ENCODE results near the gene PRKAA1. TPM values are rescaled to one million over a fixed set of nuclear protein-coding genes. Genes with fewer than 3 reads are reported as not detected.
A peak's percentile ranks its signal among the peaks of the same experiment; 100 is the strongest.
"Not testable (repeated sequence)": the region's sequence is repeated elsewhere in the genome, so short reads cannot be mapped to it uniquely, and the experiment has no call there.

Gene PRKAA1
- total and polyA plus RNA-seq, 4 experiments from 2014 or later: 51.7 to 120 (median 86.1) TPM

DNA sequence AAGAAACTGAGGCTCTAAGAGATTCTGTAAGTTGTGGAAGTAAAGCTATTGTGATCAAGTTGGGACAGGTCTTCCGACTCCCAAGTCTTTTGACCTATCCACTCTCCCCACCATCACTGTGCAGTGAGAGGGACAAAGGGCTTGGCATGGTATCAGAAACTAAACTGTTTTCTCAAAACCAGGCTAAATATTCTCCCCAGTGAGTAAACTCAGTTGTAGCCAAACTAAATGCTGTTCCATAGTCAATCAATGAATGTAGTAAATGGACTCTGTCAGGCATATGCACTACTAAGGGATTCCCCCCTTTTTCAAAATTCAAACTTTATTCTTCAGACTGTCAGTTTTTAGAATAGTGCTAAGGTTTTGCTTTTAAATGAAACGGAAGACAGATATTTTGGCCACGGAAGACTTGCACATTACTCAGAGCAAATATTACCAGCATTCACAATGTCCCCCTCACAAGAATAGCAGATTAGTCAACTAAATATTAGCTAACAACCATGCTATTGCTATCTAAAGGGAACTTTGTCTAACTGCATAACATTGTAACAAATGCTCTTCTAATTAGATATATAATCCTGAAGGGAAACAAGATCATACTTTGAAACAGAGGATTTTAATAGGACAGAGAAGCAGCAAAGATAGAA is 7.1 kb downstream of the PRKAA1 start:
- ChIA-PET POLR2A (ENCODE audit: partially characterized antibody) (interaction anchor here (0.7 kb wide), 1 partner anchor 21 kb away, joined by 3 read pairs; no protein-coding TSS in a partner anchor), CTCF (ENCODE audit: partially characterized antibody) (no interaction called here)
- peaks cover 59% of the 10 kb centered on the region for H3K4me1 ChIP-seq (ENCODE audit: insufficient read depth, low read length)

DNA sequence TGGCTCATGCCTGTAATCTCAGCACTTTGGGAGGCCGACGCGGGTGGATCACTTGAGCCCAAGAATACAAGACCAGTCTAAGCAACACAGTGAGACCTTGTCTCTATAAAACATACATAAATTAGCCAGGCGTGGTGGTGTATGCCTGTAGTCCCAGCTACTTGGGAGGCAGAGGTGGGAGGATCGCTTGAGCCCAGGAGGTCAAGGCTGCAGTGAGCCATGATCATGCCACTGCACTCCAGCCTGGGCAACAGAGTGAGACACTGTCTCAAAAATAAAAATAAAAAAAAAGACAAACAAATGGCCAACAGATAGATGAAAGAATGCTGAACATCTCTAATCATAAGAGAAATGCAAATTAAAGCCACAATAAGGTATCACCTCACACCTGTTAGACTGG is 9.2 kb downstream of the PRKAA1 start:
- POLR2A ChIA-PET (ENCODE audit: partially characterized antibody); H3K36me3 ChIP-seq (ENCODE audit: insufficient read depth, low read length); DNase-seq; H3K9me3 Mint-ChIP-seq; CTCF ChIA-PET (ENCODE audit: partially characterized antibody); H3K4me3 ChIP-seq (ENCODE audit: low read length in 2 of 2); intact Hi-C loops (cut with micrococcal nuclease); H3K9me3 ChIP-seq (ENCODE audit: control insufficient read depth in 1 of 2, low read length in 2 of 2); H3K27ac ChIP-seq (ENCODE audit: low read depth, low read length); H3K27me3 Mint-ChIP-seq; H3K27me3 ChIP-seq (ENCODE audit: insufficient read depth, low read length): not testable (repeated sequence)
- Mint-ChIP-seq H3K27ac (peak overlapping the region in 1 of 7 donors; percentile 15), H3K4me1 (peaks cover 37 to 83% (median 64%) of the 10 kb centered on the region in 4 donors), H3K4me3 (peak overlapping the region in 1 of 8 donors; percentile 3), H3K36me3 (peaks cover 22 to 25% of the 10 kb centered on the region in 2 donors)
- peaks cover 70% of the 10 kb centered on the region for H3K4me1 ChIP-seq (ENCODE audit: insufficient read depth, low read length)

More for the DNA sequence above, 7.1 kb downstream of the PRKAA1 start:
- Histone ChIP-seq H3K27ac (ENCODE audit: low read depth, low read length) (no peak overlapping the region), H3K9me3 (ENCODE audit: control insufficient read depth in 1 of 2, low read length in 2 of 2) (no peaks in the 10 kb centered on the region), H3K27me3 (ENCODE audit: insufficient read depth, low read length) (no peaks in the 10 kb centered on the region), H3K4me3 (ENCODE audit: low read length in 2 of 2) (no peak overlapping the region), H3K36me3 (ENCODE audit: insufficient read depth, low read length) (no peaks in the 10 kb centered on the region)
- H3K36me3 Mint-ChIP-seq: peaks cover 28 to 33% of the 10 kb centered on the region in 2 donors
- peak overlapping the region in 3 of 8 donors; percentile 0 to 35 (median 0) for H3K4me3 Mint-ChIP-seq
- peak overlapping the region in 3 of 7 donors; percentile 7 to 59 (median 8) for H3K27ac Mint-ChIP-seq
- DNase-seq: no peak
- peaks cover 43 to 88% (median 67%) of the 10 kb centered on the region in 4 donors for H3K4me1 Mint-ChIP-seq
- intact Hi-C loops (cut with micrococcal nuclease): no loop called here
- no peaks in the 10 kb centered on the region for H3K27me3 Mint-ChIP-seq
- peaks cover 0 to 5% (median 0%) of the 10 kb centered on the region in 8 donors for H3K9me3 Mint-ChIP-seq

DNA sequence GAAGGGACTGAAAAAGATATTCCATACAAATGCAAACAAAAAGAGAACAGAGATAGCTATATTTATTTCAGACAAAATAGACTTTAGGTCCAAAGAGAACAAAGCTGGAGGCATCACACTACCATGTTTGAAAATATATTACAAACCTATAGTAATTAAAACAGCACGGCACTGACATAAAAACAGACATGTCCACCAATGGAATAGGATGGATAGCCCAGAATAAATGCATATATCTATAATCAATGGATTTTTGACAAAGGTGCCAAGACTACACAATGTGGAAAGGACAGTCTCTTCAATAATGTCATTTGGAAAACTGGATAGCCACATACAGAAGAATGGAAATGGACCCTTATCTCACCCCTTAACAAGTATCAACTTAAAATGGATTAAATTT is 10.2 kb downstream of the PRKAA1 start:
- Histone ChIP-seq H3K27ac (ENCODE audit: low read depth, low read length) (no peak overlapping the region), H3K4me1 (ENCODE audit: insufficient read depth, low read length) (peaks cover 67% of the 10 kb centered on the region), H3K4me3 (ENCODE audit: low read length in 2 of 2) (no peak overlapping the region), H3K9me3 (ENCODE audit: control insufficient read depth in 1 of 2, low read length in 2 of 2) (no peaks in the 10 kb centered on the region), H3K27me3 (ENCODE audit: insufficient read depth, low read length) (no peaks in the 10 kb centered on the region), H3K36me3 (ENCODE audit: insufficient read depth, low read length) (no peaks in the 10 kb centered on the region)
- intact Hi-C loops (cut with micrococcal nuclease): no loop called here
- ChIA-PET CTCF (ENCODE audit: partially characterized antibody) (interaction anchor here (2.1 kb wide), 1 partner anchor 11 kb away, joined by 6 read pairs; no protein-coding TSS in a partner anchor), POLR2A (ENCODE audit: partially characterized antibody) (interaction anchor here (0.6 to 1.3 kb wide), 2 partner anchors 12 to 666 kb away, joined by 3 to 4 read pairs; no protein-coding TSS in a partner anchor)
- peaks cover 22 to 25% of the 10 kb centered on the region in 2 donors for H3K36me3 Mint-ChIP-seq
- H3K27ac Mint-ChIP-seq: peak overlapping the region in 1 of 7 donors; percentile 24
- H3K4me3 Mint-ChIP-seq: peak overlapping the region in 1 of 8 donors; percentile 23
- H3K4me1 Mint-ChIP-seq: peaks cover 36 to 78% (median 59%) of the 10 kb centered on the region in 4 donors
- H3K27me3 Mint-ChIP-seq: no peaks in the 10 kb centered on the region
- no peak for DNase-seq
- H3K9me3 Mint-ChIP-seq: peaks cover 0 to 5% (median 0%) of the 10 kb centered on the region in 8 donors

DNA sequence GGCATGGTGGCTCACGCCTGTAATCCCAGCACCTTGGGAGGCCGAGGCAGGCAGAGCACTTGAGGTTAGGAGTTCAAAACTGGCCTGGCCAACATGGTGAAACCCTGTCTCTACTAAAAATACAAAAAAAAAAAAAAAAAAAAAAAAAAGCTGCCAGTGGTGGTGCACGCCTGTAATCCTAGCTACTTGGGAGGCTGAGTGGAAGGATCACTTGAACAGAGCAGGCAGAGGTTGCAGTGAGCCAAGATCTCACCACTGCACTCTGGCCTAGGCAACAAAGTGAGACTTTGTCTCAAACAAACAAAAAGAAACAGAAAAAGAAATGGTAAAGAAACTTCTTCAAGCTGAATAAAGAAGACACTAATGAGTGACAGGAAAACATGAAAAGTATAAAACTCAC is 11.5 kb downstream of the PRKAA1 start:
- DNase-seq; H3K4me3 ChIP-seq (ENCODE audit: low read length in 2 of 2); H3K9me3 ChIP-seq (ENCODE audit: control insufficient read depth in 1 of 2, low read length in 2 of 2); H3K27me3 Mint-ChIP-seq; H3K9me3 Mint-ChIP-seq; H3K36me3 ChIP-seq (ENCODE audit: insufficient read depth, low read length); intact Hi-C loops (cut with micrococcal nuclease); H3K27me3 ChIP-seq (ENCODE audit: insufficient read depth, low read length); H3K27ac ChIP-seq (ENCODE audit: low read depth, low read length): not testable (repeated sequence)
- H3K36me3 Mint-ChIP-seq: peaks cover 22 to 25% of the 10 kb centered on the region in 2 donors
- H3K4me3 Mint-ChIP-seq: peak overlapping the region in 1 of 8 donors; percentile 31
- peaks cover 42 to 83% (median 65%) of the 10 kb centered on the region in 4 donors for H3K4me1 Mint-ChIP-seq
- ChIA-PET CTCF (ENCODE audit: partially characterized antibody) (interaction anchor here (1.5 to 2.1 kb wide), 2 partner anchors 10 to 17 kb away, joined by 3 to 6 read pairs; no protein-coding TSS in a partner anchor), POLR2A (ENCODE audit: partially characterized antibody) (interaction anchor here (1.2 to 1.3 kb wide), 2 partner anchors 10 to 46 kb away, joined by 3 to 4 read pairs; no protein-coding TSS in a partner anchor)
- H3K27ac Mint-ChIP-seq: peak overlapping the region in 2 of 7 donors; percentile 25 to 59
- H3K4me1 ChIP-seq (ENCODE audit: insufficient read depth, low read length): peaks cover 59% of the 10 kb centered on the region

DNA sequence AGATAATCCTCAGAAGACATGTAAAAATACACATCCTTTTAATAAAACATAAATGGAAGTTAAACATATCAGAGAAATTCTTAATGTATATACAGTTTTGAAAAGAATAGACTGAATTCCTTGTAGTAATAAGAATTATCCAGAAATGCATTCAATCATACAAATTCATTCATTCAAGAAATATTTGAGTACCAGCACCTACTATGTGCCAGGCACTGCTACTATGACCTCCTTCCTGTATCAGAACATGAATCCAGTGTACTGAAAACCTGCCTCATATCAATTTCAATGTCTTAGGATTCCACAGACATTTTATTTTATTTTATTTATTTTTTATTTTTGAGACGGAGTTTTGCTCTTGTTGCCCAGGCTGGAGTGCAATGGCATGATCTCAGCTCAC is 13.3 kb downstream of the PRKAA1 start:
- no peaks in the 10 kb centered on the region for H3K36me3 ChIP-seq (ENCODE audit: insufficient read depth, low read length)
- Mint-ChIP-seq H3K9me3 (peaks cover 0 to 5% (median 0%) of the 10 kb centered on the region in 8 donors), H3K27ac (no peak overlapping the region), H3K4me3 (no peak overlapping the region), H3K36me3 (peaks cover 22 to 25% of the 10 kb centered on the region in 2 donors), H3K27me3 (no peaks in the 10 kb centered on the region), H3K4me1 (peaks cover 46 to 84% (median 64%) of the 10 kb centered on the region in 4 donors)
- H3K4me3 ChIP-seq (ENCODE audit: low read length in 2 of 2): no peak overlapping the region
- no peak for DNase-seq
- H3K27me3 ChIP-seq (ENCODE audit: insufficient read depth, low read length): no peaks in the 10 kb centered on the region
- intact Hi-C loops (cut with micrococcal nuclease): no loop called here
- no peak overlapping the region for H3K27ac ChIP-seq (ENCODE audit: low read depth, low read length)
- ChIA-PET POLR2A (ENCODE audit: partially characterized antibody) (no interaction called here), CTCF (ENCODE audit: partially characterized antibody) (interaction anchor here (0.9 kb wide), 1 partner anchor 10 kb away, joined by 3 read pairs; no protein-coding TSS in a partner anchor)
- peaks cover 57% of the 10 kb centered on the region for H3K4me1 ChIP-seq (ENCODE audit: insufficient read depth, low read length)
- H3K9me3 ChIP-seq (ENCODE audit: control insufficient read depth in 1 of 2, low read length in 2 of 2): no peaks in the 10 kb centered on the region

DNA sequence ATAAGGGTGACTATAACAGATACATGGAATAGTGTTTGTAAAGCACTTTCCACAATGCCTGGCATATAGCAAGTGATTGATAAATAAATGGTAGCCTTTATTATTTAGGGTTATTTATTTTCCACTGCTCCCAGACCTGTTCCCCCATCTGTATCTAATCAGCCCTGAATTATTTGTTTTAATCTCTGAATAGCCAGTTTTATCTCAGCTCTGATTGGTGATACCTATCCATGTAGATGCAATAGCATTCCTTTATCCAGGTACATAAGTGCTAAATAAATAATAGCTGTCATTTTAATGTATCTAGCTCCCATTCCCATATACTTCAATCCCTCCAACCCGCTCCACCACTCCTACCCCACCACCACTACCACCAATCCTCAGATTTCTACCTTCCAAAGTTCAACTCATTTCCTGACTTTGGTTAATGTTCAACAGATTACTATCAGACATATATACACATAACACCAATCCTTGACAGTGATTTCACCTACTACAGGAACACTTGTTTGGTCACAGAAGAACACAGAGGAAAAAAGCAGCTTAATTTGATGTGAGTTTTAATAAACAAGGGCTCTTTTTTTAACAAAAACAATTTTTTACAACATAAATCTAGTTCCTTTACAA is 14.0 kb downstream of the PRKAA1 start:
- Mint-ChIP-seq H3K4me3 (peak overlapping the region in 2 of 8 donors; percentile 11 to 33), H3K27me3 (no peaks in the 10 kb centered on the region), H3K4me1 (peaks cover 46 to 86% (median 64%) of the 10 kb centered on the region in 4 donors), H3K36me3 (peaks cover 22 to 25% of the 10 kb centered on the region in 2 donors), H3K9me3 (peaks cover 0 to 5% (median 0%) of the 10 kb centered on the region in 8 donors), H3K27ac (peak overlapping the region in 3 of 7 donors; percentile 6 to 53 (median 15))
- H3K4me3 ChIP-seq (ENCODE audit: low read length in 2 of 2): no peak overlapping the region
- intact Hi-C loops (cut with micrococcal nuclease): no loop called here
- H3K36me3 ChIP-seq (ENCODE audit: insufficient read depth, low read length): no peaks in the 10 kb centered on the region
- ChIA-PET CTCF (ENCODE audit: partially characterized antibody) (interaction anchor here (0.8 to 0.9 kb wide), 2 partner anchors 9 to 15 kb away, joined by 3 read pairs; no protein-coding TSS in a partner anchor), POLR2A (ENCODE audit: partially characterized antibody) (no interaction called here)
- H3K9me3 ChIP-seq (ENCODE audit: control insufficient read depth in 1 of 2, low read length in 2 of 2): no peaks in the 10 kb centered on the region
- no peaks in the 10 kb centered on the region for H3K27me3 ChIP-seq (ENCODE audit: insufficient read depth, low read length)
- H3K4me1 ChIP-seq (ENCODE audit: insufficient read depth, low read length): peaks cover 51% of the 10 kb centered on the region
- DNase-seq: no peak
- H3K27ac ChIP-seq (ENCODE audit: low read depth, low read length): no peak overlapping the region

DNA sequence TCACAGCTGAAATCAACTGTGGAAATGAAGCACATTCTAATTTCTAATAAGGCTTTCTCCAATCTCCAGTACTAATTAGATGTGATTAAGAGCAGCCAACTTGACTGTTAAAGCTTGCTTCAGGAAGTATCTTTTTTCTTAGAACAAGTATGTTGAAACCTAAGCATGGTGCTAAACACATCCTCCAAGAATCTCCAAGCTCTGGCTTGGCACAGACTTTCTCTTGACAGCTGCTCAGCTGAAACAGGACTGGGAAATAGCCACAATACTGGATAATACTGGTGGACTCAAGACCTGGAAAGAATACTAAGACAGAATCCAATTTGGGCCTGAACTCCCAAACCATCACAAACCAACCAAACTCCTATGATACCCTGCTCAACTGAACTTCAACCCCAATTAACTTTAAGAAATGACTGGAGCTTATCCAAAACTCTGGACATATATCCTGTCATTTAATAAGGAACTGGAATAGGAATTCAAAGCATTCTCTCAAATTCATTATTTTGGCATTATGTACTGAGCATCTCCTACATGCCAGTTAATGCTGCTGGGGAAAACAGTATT is 16.2 kb downstream of the PRKAA1 start:
- Mint-ChIP-seq H3K36me3 (peaks cover 8 to 13% of the 10 kb centered on the region in 2 donors), H3K4me1 (peaks cover 42 to 67% (median 56%) of the 10 kb centered on the region in 4 donors), H3K4me3 (no peak overlapping the region), H3K27ac (peak overlapping the region in 2 of 7 donors; percentile 6 to 12), H3K9me3 (no peaks in the 10 kb centered on the region), H3K27me3 (no peaks in the 10 kb centered on the region)
- intact Hi-C loops (cut with micrococcal nuclease): no loop called here
- no peaks in the 10 kb centered on the region for H3K36me3 ChIP-seq (ENCODE audit: insufficient read depth, low read length)
- DNase-seq: no peak
- peaks cover 46% of the 10 kb centered on the region for H3K4me1 ChIP-seq (ENCODE audit: insufficient read depth, low read length)
- ChIA-PET POLR2A (ENCODE audit: partially characterized antibody) (no interaction called here), CTCF (ENCODE audit: partially characterized antibody) (interaction anchor here (1.2 kb wide), 1 partner anchor 43 kb away, joined by 3 read pairs; no protein-coding TSS in a partner anchor)
- no peaks in the 10 kb centered on the region for H3K9me3 ChIP-seq (ENCODE audit: control insufficient read depth in 1 of 2, low read length in 2 of 2)
- no peak overlapping the region for H3K27ac ChIP-seq (ENCODE audit: low read depth, low read length)
- H3K27me3 ChIP-seq (ENCODE audit: insufficient read depth, low read length): no peaks in the 10 kb centered on the region
- H3K4me3 ChIP-seq (ENCODE audit: low read length in 2 of 2): no peak overlapping the region

All from CD4-positive, alpha-beta memory T cell (primary cell).